Fibroblast of peridontal ligament (primary cell): ENCODE results near the gene HPGD.

Source experiments
- DNase-seq: peaks from one replicate; pipeline ENCODE4 v3.0.0-alpha.2; 2010; ENCODE audit errors: extremely low read depth

The HPGD gene

GRCh38 chr4:174474457-174475075, 47.7 kb downstream of the HPGD start:
- no peak for DNase-seq

DNA sequence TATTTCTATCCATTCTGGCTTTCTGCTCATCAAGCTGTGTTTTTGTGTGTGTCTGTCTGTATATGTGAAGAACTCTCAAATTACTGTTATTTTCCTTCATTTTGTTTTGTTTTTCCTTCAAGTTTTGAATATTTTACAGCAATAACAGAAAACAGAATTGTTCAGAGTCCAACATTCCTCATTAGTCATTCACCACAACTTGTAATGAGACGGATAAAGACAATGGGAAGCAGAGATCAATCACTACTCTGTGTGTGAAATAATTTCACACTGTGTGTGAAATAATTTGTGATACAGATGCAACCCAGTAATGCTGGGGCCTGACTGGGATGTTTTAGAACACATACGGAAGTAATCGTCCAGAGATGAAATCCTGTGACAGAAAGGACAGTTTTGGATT, 55.2 kb downstream of the HPGD start:
- no peak for DNase-seq

DNA sequence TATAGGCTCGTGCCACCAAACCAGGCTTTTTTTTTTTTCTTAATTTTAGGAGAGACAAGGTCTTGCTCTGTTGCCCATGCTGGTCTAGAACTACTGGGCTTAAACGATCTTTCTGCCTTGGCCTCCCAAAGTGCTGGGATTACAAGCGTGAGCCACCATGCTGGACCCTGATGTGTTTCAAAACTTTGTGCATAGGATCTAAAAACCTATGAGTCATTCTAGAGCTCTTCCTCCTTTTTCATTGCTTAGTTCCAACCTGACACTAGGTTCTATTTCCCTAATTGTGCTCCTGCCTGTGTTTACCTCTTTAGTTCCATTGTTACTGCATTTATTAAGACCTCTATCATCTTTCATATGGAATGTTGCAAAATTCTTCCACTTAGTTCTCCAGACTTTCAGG, 57.3 kb downstream of the HPGD start:
- no peak for DNase-seq

DNA sequence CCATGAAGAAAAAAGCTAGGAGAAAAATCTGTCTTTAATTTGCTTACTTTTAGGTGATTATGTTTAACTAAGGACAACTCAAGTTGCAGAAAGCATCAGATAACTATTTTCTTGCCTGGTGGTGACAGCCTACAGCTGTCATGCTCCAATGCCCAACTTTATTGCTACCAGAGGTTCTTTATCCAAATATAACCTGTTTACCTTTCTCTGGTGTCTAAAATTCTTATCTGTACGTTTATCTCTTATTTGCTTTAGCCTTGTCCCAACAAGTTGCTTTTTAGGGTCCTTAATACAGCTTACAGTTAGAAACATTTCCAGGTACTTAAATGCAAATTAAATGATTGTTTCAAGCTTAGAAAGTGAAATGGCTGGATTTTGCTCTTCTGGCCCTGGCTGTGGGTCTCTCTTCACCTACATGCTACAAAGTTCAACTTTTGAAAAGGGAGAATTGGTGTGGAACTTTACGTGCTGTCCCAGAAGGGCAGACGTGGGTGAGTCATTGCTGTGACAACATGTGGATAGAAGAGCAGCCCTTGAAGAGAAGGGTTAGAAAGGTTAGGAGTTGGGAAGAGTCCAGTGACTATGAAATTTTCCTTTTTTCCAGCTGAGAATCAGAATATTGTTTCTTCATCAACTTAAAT, 60.7 kb downstream of the HPGD start:
- DNase-seq = no peak

DNA sequence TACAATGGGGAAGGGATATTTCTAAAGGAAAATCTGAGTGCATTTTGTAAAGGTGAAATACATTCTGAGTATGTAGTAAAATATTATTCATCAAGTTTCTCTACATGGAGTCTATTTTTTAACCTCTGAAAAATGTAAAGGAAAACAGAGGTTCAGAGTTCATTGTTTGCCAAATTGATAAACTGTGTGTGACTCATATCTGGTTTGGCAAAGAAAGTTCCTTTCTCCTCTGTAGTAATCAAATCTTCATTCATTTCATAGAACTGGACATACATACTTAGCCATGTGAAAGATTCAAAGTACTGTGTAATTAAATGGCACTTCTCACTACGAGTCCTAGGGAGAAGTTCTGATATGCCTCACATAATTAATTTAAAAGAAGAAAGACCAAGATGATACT, 61.6 kb downstream of the HPGD start:
- DNase-seq = peak; percentile 15

DNA sequence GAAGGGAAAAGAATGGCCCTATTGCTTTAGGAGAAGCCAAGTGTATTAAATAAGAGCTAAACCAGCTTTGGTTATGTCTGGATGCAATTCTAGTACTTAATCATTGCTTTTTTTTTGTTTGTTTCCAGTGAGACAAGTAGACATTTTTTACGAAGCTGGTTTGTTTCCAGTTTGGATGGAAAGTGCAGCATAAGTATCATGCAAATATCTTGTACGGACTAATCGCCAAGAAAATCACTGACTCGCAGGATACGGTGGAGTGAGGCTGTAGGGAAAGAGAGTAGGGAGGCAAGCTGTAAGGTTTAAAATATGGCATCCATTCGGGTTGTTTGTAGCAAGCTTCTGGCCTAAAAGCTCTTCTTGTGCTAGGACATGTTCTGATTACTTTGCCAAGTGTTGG, 64.8 kb downstream of the HPGD start:
- no peak for DNase-seq

GRCh38 chr4:174454815-174455473, 67.3 kb downstream of the HPGD start:
- no peak for DNase-seq

DNA sequence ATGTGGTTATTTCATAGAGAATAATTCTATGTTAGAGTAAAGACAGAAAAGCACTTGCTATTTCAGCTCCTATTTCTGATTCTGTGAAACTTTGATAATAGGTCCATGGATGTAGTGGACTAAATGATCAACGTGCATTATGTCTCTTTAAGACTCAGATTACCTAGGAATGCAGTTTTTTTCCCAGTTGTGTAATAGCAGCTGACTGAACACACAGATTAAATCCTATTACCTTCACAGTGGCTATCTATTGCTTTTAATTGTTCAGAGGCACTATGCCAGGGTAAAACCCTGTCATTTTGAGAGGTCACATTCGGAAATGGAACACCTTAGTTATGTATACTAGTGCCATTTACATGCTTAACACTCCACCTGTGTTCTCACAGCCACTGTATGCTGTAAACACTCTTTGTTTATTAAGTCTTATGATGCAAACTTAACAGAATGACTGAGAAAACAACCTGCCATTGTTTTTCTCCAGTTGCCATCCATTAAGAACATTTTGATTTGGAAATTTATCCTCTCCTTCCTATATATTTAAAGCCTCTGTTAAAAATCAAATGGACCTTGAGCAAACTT, 70.5 kb downstream of the HPGD start:
- no peak for DNase-seq

- DNase-seq = no peak
Observed at GRCh38 chr4:174450786-174451125, 71.5 kb downstream of the HPGD start.

GRCh38 chr4:174449944-174450785, 72.1 kb downstream of the HPGD start:
- no peak for DNase-seq

DNA sequence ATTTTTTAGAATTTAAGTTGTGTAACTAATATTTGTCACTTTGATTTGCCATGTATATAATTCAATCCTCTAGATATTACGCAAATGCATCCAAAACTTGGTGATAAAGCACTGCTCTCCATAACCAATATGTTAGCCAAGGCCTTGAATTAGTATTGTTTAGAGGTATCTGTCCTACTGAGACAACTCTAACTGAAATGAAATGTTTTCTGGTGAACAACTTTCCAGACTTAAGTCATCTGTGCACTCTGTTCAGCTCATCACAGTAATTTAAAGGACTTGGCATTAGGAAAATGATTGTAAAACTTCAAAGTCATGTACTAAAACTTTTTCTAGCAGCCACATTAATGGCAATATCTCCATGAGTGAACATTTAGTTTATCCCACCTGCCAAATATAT, 73.1 kb downstream of the HPGD start:
- DNase-seq = no peak

GRCh38 chr4:174444390-174444789, 77.9 kb downstream of the HPGD start:
- DNase-seq = no peak
